DND-41 (cell line): ENCODE data around the gene KLF4.

Experiments used
- ATAC-seq: fragments of 200-7000 bp; cut with Tn5 transposase; 3 replicates; pipeline ENCODE4 v1.9.1; 2021; ENCODE audit warnings: low read depth; ENCODE audit not compliant: insufficient read depth
- DNase-seq: peaks from one replicate; pipeline ENCODE4 v3.0.0-alpha.2; 2020
- H2AFZ ChIP-seq: 2 replicates; pipeline ENCODE4 v1.6.0; 2012; ENCODE audit warnings: low read depth, low read length
- H3K27ac ChIP-seq: 2 replicates; pipeline ENCODE4 v1.5.1; 2012; ENCODE audit warnings: low read length, inconsistent platforms
- H3K27me3 ChIP-seq: fragments of 200-600 bp; sonication (generic); 2 replicates; pipeline ENCODE4 v1.6.0; 2012; ENCODE audit warnings: low read length, mild to moderate bottlenecking, inconsistent platforms; ENCODE audit not compliant: insufficient read depth, poor library complexity
- H3K36me3 ChIP-seq: 2 replicates; pipeline ENCODE4 v1.5.1; 2012; ENCODE audit warnings: low read length, inconsistent platforms; ENCODE audit not compliant: insufficient read depth
- H3K4me1 ChIP-seq: 2 replicates; pipeline ENCODE4 v1.5.1; 2012; ENCODE audit warnings: mild to moderate bottlenecking, low read length; ENCODE audit not compliant: insufficient read depth
- H3K4me2 ChIP-seq: 2 replicates; pipeline ENCODE4 v1.6.0; 2012; ENCODE audit warnings: mild to moderate bottlenecking, moderate library complexity, low read length, inconsistent platforms; ENCODE audit not compliant: insufficient read depth
- H3K4me3 ChIP-seq, 2 experiments: fragments of 200-600 bp in 1 of 2; shearing (Covaris generic) in 1 of 2; 2 replicates each; pipeline ENCODE4 v1.5.1; 2012 to 2016; ENCODE audit warnings: inconsistent platforms in 2 of 2, low read length in 2 of 2, mild to moderate bottlenecking in 2 of 2, low read depth in 1 of 2, moderate library complexity in 1 of 2
- H3K79me2 ChIP-seq: 2 replicates; pipeline ENCODE4 v1.6.0; 2012; ENCODE audit warnings: low read length, inconsistent platforms; ENCODE audit not compliant: insufficient read depth
- H3K9ac ChIP-seq: 2 replicates; pipeline ENCODE4 v1.6.0; 2012; ENCODE audit warnings: low read depth, mild to moderate bottlenecking, inconsistent platforms, low read length, moderate library complexity
- H3K9me3 ChIP-seq: 2 replicates; pipeline ENCODE4 v1.5.1; 2012; ENCODE audit warnings: low read length, moderate library complexity, mild to moderate bottlenecking, inconsistent platforms; ENCODE audit not compliant: insufficient read depth, severe bottlenecking
- H4K20me1 ChIP-seq: 2 replicates; pipeline ENCODE4 v1.6.0; 2012; ENCODE audit warnings: low read length; ENCODE audit not compliant: insufficient read depth
- CTCF ChIP-seq: IDR thresholded peaks from 2 replicates; pipeline ENCODE4 v1.5.1; 2012; ENCODE audit warnings: borderline replicate concordance, low read length, moderate library complexity, mild to moderate bottlenecking; ENCODE audit not compliant: poor library complexity, severe bottlenecking; ENCODE audit errors: extremely low read depth
- EZH2 ChIP-seq: IDR thresholded peaks from 3 replicates; pipeline ENCODE4 v1.6.1; 2012; ENCODE audit warnings: borderline replicate concordance, low read depth, mild to moderate bottlenecking, moderate library complexity, low read length, inconsistent platforms; ENCODE audit not compliant: severe bottlenecking

KLF4 gene

GRCh38 chr9:107530679-107531078 lies 41.1 kb upstream of the KLF4 start:
- no peak for TF ChIP-seq CTCF
- no peak for TF ChIP-seq EZH2
- Histone ChIP-seq H3K4me1 (no peaks in the 10 kb centered on the region), H3K4me2 (no peak overlapping the region), H3K27me3 (no peaks in the 10 kb centered on the region), H3K79me2 (no peaks in the 10 kb centered on the region), H3K36me3 (no peaks in the 10 kb centered on the region), H3K9ac (no peak overlapping the region), H3K9me3 (no peaks in the 10 kb centered on the region), H3K4me3 (no peak overlapping the region), H4K20me1 (no peaks in the 10 kb centered on the region), H2AFZ (no peak overlapping the region), H3K27ac (no peak overlapping the region)
- ATAC-seq (no peak), DNase-seq (no peak)

GRCh38 chr9:107528686-107529085 lies 39.1 kb upstream of the KLF4 start:
- Histone ChIP-seq H3K9ac (no peak overlapping the region), H3K36me3 (no peaks in the 10 kb centered on the region), H3K4me3 (no peak overlapping the region), H3K4me2 (no peak overlapping the region), H4K20me1 (no peaks in the 10 kb centered on the region), H3K9me3 (no peaks in the 10 kb centered on the region), H3K27ac (no peak overlapping the region), H3K4me1 (no peaks in the 10 kb centered on the region), H2AFZ (no peak overlapping the region), H3K27me3 (no peaks in the 10 kb centered on the region), H3K79me2 (no peaks in the 10 kb centered on the region)
- no peak for DNase-seq
- TF ChIP-seq EZH2 (no peak), CTCF (no peak)
- ATAC-seq = no peak

GRCh38 chr9:107523539-107523938 lies 34.0 kb upstream of the KLF4 start:
- H3K9me3 ChIP-seq = no peaks in the 10 kb centered on the region
- H3K79me2 ChIP-seq = no peaks in the 10 kb centered on the region
- DNase-seq (no peak), ATAC-seq (no peak)
- no peak overlapping the region for H3K4me3 ChIP-seq
- no peaks in the 10 kb centered on the region for H3K4me1 ChIP-seq
- no peaks in the 10 kb centered on the region for H3K27me3 ChIP-seq
- no peak overlapping the region for H3K27ac ChIP-seq
- no peak overlapping the region for H2AFZ ChIP-seq
- no peak overlapping the region for H3K9ac ChIP-seq
- H4K20me1 ChIP-seq = no peaks in the 10 kb centered on the region
- TF ChIP-seq CTCF = no peak
- TF ChIP-seq EZH2 = no peak
- H3K4me2 ChIP-seq = no peak overlapping the region
- H3K36me3 ChIP-seq = no peaks in the 10 kb centered on the region

GRCh38 chr9:107520186-107520585 lies 30.6 kb upstream of the KLF4 start:
- no peaks in the 10 kb centered on the region for H4K20me1 ChIP-seq
- H3K9me3 ChIP-seq = no peaks in the 10 kb centered on the region
- H3K79me2 ChIP-seq = no peaks in the 10 kb centered on the region
- TF ChIP-seq EZH2 (no peak), CTCF (no peak)
- H2AFZ ChIP-seq = no peak overlapping the region
- ATAC-seq = no peak
- no peak overlapping the region for H3K9ac ChIP-seq
- H3K36me3 ChIP-seq = no peaks in the 10 kb centered on the region
- H3K4me2 ChIP-seq = no peak overlapping the region
- DNase-seq = no peak
- H3K4me3 ChIP-seq = no peak overlapping the region
- H3K27ac ChIP-seq = no peak overlapping the region
- no peaks in the 10 kb centered on the region for H3K4me1 ChIP-seq
- H3K27me3 ChIP-seq = no peaks in the 10 kb centered on the region
